ENCODE results near the gene DYSF. TPM values are rescaled to one million over a fixed set of nuclear protein-coding genes. Genes with fewer than 3 reads are reported as not detected.

DYSF gene
- polyA plus RNA-seq, 3 donors: 16.0 to 20.5 (median 17.0) TPM

DNA sequence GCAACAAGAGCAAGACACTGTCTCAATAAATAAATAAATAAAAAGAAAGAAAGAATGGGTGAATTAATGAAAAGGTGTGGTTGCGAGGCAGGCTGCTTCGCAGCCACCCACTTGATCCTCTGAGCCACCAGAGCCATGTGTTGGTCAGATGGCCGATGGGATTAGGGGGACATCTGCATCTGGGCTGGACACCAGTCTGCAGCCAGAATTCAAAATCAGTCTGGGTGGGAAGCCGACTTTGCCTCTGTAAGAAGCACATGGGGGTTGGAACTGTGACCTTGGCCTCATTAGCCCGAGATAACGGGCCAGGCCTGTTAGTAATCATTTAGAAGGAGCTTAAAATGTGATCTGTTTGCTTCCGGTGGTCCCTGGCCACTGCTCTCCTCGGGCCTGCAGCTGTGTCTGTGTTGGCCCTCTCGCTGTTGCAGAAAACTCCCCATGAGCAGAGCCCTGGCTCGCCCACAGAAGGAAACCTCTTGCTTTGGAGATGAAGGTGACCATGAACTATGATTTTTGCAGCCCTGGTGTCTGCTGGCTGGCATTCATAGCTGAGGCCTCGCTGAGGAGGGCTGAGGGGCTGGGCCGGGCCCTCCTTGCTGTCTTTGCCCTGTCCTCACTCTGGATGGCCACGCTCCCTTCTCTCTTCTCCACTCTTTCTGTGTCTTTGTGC is 94.4 kb downstream of the DYSF start:
- DNase-seq (ENCODE audit: low read depth in 3 of 3, low spot score in 2 of 3): no peak

DNA sequence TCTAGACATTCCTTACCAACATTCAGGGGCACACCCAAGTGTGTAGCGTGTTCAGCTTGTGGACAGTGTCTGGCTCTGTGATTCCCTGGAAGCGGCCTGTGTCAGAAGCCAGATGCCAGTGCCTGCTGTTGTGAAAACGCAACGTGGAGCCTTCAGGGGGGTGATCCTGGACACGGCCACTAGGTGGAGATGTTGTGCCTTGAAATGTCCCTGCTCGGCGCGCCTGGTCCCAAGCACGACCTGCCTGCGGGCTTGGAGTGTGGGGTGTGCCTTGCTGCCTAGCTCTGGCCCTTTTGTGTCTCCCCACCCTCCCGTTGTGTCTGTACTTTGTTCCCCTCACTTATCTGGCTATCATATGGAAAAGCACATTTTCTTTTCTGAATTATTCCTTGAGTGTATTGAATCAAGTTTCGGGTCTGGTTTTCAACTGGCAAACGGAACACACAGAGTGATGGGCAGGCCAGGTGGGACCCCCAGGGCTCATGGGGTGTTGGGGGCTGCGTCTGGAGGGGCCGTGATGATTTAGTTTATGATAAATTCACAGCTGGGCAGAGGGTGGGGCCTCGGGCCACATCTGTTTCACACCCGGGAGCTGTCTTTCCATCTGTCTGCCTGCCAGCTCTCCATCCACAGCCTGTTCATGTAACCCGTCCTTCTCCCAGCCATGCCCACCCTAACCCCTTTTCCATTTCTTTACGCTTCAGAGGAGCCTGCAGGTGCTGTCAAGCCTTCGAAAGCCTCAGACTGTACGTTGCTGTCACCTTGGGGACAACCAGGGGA is 95.5 kb downstream of the DYSF start:
- DNase-seq (ENCODE audit: low read depth in 3 of 3, low spot score in 2 of 3): no peak

DNA sequence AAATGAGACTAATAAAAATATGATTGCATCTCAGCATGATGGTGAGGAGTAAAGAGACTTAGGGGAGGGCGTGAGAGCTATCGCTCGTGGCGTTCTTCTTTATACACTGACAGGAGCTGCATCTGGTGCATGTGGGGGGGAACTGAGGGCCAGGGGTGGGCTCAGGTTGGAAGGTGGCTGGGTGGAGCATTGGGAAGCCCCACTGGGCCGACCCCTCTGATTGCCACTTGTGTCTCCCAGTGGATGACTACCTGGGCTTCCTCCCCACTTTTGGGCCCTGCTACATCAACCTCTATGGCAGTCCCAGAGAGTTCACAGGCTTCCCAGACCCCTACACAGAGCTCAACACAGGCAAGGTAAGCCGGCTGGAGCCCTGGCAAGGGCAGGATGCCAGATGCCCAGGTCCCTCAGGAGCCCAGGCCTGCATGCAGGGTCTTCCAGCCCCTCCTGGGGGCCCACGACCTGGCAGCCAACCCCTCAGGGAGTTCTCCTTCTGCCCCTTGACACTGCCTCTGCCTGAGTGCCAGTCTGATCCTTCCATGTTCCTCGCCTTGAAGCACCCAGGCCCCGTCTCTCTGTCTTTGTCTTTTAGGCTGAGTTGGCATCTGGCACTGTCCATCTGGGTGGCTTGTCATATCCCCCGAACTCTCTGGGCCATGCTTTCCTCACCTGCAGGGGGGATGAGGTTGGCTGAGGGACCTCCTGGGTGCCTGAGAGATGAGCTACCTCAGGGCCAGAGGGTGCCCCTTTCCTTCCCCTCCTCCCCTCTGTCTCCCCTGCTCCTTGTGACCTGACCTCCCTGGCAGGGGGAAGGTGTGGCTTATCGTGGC is 97.7 kb downstream of the DYSF start:
- DNase-seq (ENCODE audit: low read depth in 3 of 3, low spot score in 2 of 3): no peak

DNA sequence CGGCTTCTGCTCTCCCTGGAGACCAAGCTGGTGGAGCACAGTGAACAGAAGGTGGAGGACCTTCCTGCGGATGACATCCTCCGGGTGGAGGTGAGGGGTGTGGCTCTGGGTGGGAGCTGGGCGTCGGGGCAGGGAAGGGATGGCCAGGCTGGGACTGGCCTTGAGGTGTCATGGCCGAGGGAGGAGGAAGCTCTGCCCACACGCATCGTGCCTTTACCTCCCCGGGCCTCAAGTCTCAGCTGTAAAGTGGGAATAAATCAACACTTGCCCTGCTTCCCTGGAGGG is 98.2 kb downstream of the DYSF start:
- DNase-seq (ENCODE audit: low read depth in 3 of 3, low spot score in 2 of 3): no peak

DNA sequence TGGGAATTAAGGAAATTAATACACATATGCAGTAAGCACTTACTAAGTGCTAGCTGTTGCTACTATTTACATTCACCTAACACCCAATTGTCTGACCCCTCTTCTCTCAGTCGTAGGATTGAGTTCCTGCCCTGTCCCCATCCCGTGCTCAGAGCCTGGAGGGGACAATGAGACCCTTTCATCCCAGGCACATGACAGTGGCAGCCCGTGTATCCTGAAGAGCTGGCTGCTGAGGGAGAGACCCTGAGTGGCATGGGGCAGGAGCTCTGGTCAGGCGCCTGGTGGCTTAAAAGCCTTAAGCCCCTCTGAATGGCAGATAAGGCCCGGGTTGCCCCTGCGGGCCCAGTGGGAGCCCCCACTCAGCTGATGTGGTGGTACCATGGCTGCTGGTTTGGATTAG is 99.0 kb downstream of the DYSF start:
- DNase-seq (ENCODE audit: low read depth in 3 of 3, low spot score in 2 of 3): no peak

DNA sequence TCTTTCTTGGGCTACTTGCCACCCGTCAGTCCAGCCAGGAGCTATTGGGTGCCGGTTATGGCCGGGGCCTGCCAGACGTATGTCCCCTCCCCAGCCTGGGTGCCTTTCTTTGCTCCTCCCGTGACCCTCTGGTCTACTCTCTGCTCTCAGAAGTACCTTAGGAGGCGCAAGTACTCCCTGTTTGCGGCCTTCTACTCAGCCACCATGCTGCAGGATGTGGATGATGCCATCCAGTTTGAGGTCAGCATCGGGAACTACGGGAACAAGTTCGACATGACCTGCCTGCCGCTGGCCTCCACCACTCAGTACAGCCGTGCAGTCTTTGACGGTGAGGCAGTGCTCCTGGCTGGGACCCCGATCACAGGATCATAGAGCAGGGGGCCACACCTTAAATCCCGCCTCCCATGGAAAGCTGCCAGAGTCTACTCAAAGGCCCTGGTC is 99.5 kb downstream of the DYSF start:
- no peak for DNase-seq (ENCODE audit: low read depth in 3 of 3, low spot score in 2 of 3)

DNA sequence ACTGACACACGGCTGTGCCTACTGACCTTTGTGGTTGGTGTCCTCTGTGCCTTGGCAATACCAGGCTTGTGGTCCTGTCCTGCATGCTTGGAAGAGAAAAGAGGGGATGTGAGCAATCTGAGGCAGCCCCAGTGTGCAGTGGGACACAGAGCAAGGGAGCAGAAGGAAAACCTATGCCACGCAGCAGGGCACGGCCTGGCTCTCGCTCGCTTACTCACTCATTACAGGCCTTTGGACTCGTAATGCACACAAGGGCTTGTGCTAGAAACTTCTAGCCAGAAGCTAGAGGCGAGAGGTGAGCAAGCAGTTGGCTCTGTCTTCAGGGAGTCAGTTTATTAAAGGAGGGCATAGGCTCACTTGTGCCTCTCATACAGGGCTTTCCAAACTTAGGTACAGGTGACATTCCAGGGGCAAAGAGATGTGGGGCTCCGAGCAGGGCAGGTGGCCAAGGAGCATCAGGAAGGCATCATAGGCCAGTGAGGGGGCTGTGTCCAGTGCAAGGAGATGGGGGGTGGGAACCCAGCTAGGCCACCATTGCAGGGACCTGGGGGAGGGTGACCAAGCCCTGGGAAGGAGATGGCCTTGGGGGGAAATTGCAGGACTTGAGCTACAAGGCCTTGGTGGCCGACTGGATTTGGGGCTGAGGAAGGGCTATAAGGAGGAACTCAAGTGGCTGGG is 100.8 kb downstream of the DYSF start:
- no peak for DNase-seq (ENCODE audit: low read depth in 3 of 3, low spot score in 2 of 3)

DNA sequence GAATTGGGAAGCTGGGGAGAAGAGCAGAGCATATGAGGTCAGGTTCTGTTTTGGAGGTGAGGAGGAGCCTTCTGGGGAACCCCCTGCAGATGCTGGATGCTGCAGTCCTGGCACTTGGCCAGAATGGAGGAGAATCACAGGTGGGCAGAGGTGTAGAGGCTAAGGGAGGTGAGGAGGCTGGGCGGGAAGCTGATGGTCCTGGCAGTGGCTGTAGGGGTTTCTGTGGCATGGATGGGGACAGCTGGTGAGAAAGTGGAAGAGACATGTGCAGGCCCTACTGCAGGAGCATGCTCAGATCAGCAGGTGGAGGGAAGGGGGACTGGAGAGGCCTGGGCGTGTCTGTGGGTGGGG is 101.3 kb downstream of the DYSF start:
- DNase-seq (ENCODE audit: low read depth in 3 of 3, low spot score in 2 of 3): no peak

DNA sequence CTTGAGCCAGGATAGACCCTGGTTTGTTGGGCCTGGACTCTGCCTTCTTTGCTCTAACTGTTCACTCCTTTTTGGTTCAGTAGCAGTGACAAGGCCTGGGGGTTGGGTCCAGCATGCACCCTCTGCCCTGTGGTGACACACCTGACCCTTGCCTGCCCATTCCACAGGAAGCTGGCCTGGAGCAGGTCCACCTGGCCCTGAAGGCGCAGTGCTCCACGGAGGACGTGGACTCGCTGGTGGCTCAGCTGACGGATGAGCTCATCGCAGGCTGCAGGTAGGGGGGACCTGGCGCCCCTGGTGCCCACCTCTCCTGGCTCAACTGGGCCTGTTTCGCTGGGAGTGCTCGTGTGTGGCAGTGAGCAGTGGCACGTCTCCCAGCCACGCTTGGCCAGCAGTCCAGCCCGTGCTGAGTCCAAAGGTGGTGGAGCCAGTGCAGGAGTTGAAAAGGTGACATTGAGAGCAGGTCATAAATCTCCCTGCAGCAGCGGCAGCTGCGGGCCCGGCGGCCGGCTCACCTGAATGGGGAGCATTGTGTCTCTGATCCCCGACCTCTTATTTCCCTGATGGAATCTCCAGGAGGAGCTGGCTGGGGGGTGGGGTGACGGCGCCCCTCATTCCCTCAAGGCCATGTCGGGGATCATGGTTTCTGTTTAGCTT is 102.6 kb downstream of the DYSF start:
- no peak for DNase-seq (ENCODE audit: low read depth in 3 of 3, low spot score in 2 of 3)

DNA sequence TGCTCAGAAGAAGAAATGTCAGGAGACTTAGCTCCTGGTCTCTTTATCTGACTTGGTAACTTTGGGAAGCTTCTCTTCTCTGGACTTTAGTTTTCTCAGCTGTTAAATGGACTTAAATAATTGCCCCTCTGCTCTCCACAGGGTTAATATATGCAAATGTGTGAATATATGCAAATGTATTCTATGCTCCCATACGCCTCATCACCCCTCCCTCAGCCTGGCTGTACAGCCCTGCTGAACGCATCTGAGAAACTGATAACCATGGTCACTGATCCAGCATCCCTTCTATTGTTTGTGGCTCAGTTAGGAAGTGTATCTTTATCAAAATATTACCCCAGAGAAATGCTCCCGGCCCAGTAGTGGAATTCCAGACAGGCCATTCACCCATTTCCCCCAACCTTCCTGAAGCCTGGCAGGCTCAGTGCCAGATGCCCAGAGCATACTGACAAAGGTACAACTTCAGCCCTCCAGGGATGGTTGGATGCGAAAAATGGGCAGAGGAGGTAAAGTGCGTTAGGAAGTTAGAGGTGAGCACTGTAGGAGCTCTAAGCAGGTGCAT is 103.4 kb downstream of the DYSF start:
- DNase-seq (ENCODE audit: low read depth in 3 of 3, low spot score in 2 of 3): no peak

DNA sequence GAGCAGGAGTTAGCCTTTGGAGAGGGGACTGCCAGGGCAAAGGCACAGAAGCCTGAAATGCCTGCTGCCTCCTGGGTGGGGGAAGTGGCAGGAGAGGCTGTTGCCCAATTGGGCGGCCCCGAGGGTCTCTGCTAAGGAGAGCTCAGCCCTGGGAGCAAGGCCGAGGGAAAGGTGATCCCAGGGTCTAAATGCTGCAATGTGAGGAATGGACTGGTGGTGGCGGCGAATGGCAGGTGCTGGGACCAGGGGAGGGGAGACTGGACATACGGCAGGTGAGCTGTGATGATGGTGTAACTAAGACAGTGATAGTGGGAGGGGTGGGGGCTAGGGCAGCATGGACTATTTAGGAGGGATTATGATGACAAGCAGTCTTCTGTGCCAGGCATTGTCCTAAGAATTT is 104.0 kb downstream of the DYSF start:
- no peak for DNase-seq (ENCODE audit: low read depth in 3 of 3, low spot score in 2 of 3)

DNA sequence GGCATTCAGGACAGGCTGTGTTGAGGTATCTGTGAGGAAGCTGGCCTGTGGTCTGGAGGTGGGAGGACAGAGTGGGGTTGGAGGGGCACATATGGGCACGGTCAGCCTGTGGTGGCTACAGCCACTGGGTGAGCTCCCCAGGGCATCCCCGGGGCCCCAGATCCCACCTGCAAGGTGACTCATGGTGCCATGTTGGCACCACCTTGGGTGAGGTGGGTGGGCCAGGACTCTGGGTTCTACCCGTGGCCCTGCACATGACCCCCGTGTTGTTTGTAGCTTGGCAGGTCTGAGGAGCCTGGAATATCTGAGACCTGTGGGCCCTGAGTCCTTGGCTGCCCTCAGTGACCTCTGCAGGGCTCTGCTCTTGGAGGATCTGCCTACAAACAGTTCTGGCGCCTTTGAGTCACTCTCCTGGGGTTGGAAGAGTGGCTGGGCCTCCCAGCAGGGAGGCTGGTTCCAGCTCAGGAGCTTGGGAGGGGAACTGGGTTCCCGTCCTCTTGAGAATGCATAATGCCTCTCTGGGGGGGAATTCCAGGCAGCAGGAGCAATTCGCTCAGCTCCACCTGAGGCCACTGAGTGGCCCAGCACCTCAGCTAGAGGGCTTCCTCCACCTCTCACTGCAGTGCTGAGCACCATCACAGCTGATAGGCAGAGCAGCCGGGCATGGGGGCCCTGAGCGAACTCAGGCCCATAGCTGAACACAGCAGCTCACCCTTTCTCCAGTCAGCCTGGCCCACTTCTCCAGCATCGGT is 105.1 kb downstream of the DYSF start:
- DNase-seq (ENCODE audit: low read depth in 3 of 3, low spot score in 2 of 3): no peak

DNA sequence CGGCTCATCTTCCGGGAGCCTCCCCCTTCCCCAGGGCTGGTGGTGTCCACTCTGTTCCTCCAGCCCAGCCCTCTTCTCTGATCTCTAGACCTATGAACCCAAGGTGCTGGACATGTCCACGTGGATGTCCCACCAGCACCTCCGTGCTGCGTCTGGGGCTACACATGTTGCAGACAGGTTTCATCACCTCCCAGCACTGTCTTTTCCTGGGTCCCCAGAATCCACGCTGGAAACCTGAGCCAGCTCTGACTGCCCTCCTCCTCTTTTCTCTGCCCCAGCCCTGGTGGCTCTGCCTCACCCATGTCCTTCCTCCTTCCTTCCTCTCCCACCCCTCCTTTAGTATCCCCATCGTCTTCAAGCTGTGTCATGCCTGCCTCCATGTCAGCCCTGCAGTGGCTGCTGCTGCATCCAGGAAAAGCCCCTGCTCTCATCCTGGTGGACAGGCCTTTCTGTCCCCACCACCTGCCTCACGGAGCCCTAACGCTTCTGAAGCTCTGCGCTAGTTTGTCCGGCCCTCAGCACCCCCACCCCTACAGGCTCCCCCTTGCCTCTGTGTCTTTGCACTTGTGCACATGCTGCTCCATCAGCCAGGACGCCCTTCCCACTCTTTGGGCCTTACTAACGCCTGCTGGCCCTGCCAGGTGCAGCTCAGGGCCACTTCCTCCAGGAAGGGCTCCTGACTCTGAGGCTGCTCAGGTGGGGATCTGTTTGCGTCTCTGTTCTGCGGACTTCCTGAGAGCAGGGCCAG is 105.9 kb downstream of the DYSF start:
- DNase-seq (ENCODE audit: low read depth in 3 of 3, low spot score in 2 of 3): no peak

DNA sequence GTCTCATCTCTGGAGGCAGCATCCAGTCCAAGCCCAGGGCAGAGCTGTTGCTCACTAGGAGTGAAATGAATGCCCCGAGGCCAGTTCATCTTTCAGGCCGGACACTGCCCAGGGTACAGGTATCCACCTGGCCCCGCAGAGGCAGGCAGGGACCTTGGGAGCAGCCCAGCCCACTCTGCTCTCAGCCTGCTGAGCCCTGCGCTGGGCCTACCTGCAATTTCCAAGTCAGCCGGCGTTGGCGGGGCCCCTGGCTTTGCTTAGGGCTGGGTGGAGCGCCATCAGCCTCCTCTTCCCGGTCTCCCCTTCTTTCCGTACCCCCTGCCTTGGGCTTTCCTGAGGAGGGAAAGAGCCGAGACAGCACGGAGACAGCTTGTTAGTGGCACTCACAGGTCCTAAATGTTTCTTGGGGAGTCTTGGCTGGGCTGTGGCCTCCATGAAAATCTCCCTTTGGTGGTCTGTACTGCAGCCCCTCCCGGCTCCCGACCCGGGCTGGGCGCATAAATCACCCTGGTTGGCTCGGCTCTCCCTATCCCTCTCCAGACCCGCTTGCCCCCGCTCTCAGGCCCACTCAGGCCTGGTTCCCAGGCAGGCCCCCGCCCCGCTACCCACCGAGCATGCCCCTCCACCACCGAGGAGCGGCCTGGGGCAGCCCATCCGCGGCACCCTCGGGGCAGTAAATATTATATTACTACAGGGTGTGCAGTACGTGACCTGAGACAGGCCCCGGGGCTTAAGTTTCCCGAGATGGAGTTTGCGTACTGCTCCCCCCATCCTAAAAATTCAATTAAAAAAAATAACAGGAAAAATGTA is 106.7 kb downstream of the DYSF start:
- no peak for DNase-seq (ENCODE audit: low read depth in 3 of 3, low spot score in 2 of 3)

DNA sequence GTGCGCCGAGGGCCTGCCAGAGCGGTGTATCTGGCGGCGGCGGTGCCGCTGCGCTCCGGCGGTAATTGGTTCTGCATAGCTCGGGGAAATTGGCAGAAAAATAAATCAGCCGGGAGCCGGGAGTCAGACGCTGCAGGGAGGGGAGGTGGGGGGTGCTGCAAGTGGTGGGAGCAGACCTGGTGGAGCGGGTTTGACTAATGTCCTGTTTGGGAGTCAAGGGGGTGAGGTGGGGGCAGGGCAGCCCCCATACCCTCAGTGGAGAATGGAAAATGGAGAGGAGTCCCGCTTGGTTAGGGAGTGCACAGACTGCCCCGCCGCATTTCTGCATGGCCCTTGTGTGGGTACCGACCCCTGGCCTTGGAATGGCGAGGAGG is 107.3 kb downstream of the DYSF start:
- no peak for DNase-seq (ENCODE audit: low read depth in 3 of 3, low spot score in 2 of 3)

DNA sequence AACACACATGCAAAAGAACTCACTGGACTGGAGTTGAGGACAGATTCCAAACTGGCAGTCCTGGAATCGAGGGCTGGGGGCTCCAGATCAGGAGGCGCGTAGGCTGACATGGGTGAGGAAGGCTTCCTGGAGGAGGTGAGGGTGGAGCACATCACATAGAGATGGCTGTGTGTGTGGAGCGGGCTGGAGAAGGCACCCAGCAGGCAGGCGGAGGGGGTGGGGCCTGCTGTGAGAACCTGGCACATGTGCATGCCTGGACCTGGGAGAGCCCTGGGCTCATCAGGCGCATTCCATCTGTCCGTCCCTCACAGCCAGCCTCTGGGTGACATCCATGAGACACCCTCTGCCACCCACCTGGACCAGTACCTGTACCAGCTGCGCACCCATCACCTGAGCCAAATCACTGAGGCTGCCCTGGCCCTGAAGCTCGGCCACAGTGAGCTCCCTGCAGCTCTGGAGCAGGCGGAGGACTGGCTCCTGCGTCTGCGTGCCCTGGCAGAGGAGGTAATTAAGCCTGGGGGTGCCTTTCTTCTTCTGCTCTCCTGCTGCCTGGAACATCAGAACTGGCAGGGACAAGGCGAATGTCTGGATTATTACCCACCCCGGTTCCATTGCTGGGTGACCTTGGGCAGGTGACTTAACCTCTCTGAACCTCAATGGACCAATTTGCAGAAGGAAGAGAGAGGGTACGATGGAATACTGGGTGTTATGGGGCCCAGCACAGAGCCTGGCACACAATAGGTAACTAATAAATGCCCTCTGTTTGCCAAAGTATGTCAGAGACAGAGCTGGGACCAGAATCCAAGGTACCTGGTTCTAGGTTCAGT is 108.3 kb downstream of the DYSF start:
- DNase-seq (ENCODE audit: low read depth in 3 of 3, low spot score in 2 of 3): no peak

DNA sequence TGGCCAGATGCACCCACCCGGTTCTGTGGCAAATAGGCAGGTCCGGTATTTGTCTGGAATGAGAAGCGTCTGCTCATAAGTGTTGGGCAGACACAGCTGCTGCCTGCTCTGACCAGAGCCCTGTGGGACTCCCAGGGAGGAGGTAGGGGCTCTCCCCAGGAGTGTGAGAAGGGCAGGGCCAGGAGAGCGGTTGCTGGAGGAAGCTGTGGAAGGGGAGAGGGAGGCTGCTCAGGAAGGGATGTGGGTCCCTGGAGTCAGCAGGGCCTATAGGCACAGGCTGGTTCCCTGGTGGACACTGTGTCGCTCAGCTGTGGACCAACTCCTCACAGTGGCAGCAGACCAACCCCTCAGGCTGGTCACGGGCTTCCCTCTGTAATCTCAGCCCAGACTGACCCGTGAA is 109.2 kb downstream of the DYSF start:
- no peak for DNase-seq (ENCODE audit: low read depth in 3 of 3, low spot score in 2 of 3)

All from right renal cortex interstitium (tissue), 3 donors.